Transverse colon (tissue), 4 donors: ENCODE results near the gene PRAMEF17. TPM values are rescaled to one million over a fixed set of nuclear protein-coding genes. Genes with fewer than 3 reads are reported as not detected.
"Not testable (repeated sequence)": the region's sequence is repeated elsewhere in the genome, so short reads cannot be mapped to it uniquely, and the experiment has no call there.

ENCODE experiments used
- DNase-seq: peaks from one replicate; pipeline ENCODE4 v3.0.0-alpha.2; 2019
- H3K27ac ChIP-seq, 4 donors: fragments of 200-600 bp; sonication (generic); 2 replicates each; pipeline ENCODE4 v1.5.1; 2016 to 2018; ENCODE audit warnings: inconsistent platforms in 4 of 4
- H3K27me3 ChIP-seq: fragments of 200-600 bp; sonication (generic); 2 replicates; pipeline ENCODE4 v1.5.1; 2017; ENCODE audit warnings: inconsistent platforms
- H3K36me3 ChIP-seq, 4 donors: fragments of 200-600 bp; sonication (generic); 2 replicates each; pipeline ENCODE4 v1.5.1; 2017 to 2019; ENCODE audit warnings: inconsistent platforms in 4 of 4
- H3K4me1 ChIP-seq, 4 donors: fragments of 200-600 bp; sonication (generic); 2 replicates each; pipeline ENCODE4 v1.5.1; 2017 to 2020; ENCODE audit warnings: inconsistent platforms in 4 of 4
- H3K4me3 ChIP-seq, 4 donors: fragments of 200-600 bp; sonication (generic); 1 replicate in 1 of 4; 2 replicates in 3 of 4; pipeline versions ENCODE4 v1.5.1 to v1.6.1; 2017 to 2019; ENCODE audit warnings: inconsistent platforms in 4 of 4
- H3K9me3 ChIP-seq, 2 donors: fragments of 200-600 bp; sonication (generic); 2 replicates each; pipeline ENCODE4 v1.5.1; 2017 to 2019; ENCODE audit warnings: inconsistent platforms in 2 of 2
- EP300 ChIP-seq: sonication (generic); formaldehyde crosslinking; IDR thresholded peaks from one replicate; pipeline ENCODE4 v1.6.1; 2017; ENCODE audit warnings: antibody characterized with exemption, low read depth
- POLR2A ChIP-seq: fragments of 450-650 bp; IDR thresholded peaks from one replicate; pipeline ENCODE4 v1.6.1; 2016; ENCODE audit warnings: antibody characterized with exemption, mild to moderate bottlenecking, moderate library complexity
- POLR2AphosphoS5 ChIP-seq, 3 donors: sonication (generic); formaldehyde crosslinking; IDR thresholded peaks; one replicate each; pipeline ENCODE4 v1.6.1; 2016; ENCODE audit warnings: antibody characterized with exemption in 3 of 3
- WGBS, 2 donors: methylation state at CpG; one replicate each; pipeline ENCODE4 v1.1.5; 2018; ENCODE audit warnings: low coverage in 1 of 2; 5-methylcytosine and 5-hydroxymethylcytosine counted together
- in situ Hi-C, 4 donors: fragments of 200-750 bp; cut with MboI; loops; one replicate each; pipeline versions ENCODE4 v1.15.0 to v1.15.1; 2017; ENCODE audit warnings: low sequenced_read_pairs in 3 of 4, low pct_ligation_motif_present in 1 of 4, low pct_unique_long_range_greater_than_20kb in 1 of 4
- intact Hi-C: fragments of 100-400 bp; cut with DNase I; formaldehyde crosslinking; loops from one replicate; pipeline ENCODE4 v1.15.1; 2023; ENCODE audit warnings: low total_unique reads
- total RNA-seq, 4 donors: library from RNA; depleted of rRNA; stranded (reverse); fragments of >200 nt; gene quantifications; one replicate each; pipeline ENCODE4 v1.1.0, GENCODE V29; 2016
- TF ChIP-seq, protein P1 (sequence below), 5 experiments: fragments of 200-600 bp in 3 of 5; fragments of 450-650 bp in 2 of 5; sonication (generic) in 3 of 5; IDR thresholded peaks; 1 replicate in 2 of 5; 2 replicates in 3 of 5; pipeline ENCODE4 v1.5.1; 2016 to 2017; ENCODE audit warnings: antibody characterized with exemption in 5 of 5, inconsistent platforms in 3 of 5, mild to moderate bottlenecking in 2 of 5, moderate library complexity in 1 of 5

PRAMEF17 gene
- total RNA-seq, 4 donors from 2014 or later: not detected

- in situ Hi-C loops: no loop called here
- WGBS, 2 donors: 94% methylated on average over 13 of the region's 13 CpGs; no CpG with 5 or more reads in 1 of the 2 donors
Observed at GRCh38 chr1:13430495-13430894, 41.1 kb downstream of the PRAMEF17 start.

DNA sequence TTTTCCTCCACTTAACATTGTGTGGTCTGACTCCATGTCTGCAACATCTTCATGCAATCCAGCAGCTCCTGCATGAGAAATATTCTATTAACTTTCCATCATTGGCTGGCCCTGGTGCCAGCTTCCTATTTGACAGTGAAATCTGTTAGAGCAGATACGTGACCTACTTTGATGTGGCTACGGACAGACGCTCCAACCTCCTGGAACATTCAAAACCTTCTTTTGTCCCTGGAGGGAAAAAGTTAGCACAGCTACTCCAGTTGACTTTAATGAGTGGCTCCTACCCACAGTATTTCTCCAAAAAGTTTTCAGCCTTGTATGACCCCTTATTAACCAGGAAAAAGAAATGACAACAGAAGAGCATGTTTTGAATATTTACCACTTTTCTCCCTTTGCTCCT is 42.8 kb downstream of the PRAMEF17 start:
- Histone ChIP-seq H3K27ac (no peak overlapping the region), H3K27me3 (no peaks in the 10 kb centered on the region), H3K4me3 (no peak overlapping the region), H3K36me3 (no peaks in the 10 kb centered on the region), H3K9me3 (no peaks in the 10 kb centered on the region), H3K4me1 (no peaks in the 10 kb centered on the region)
- no peak for DNase-seq
- 72% methylated on average over 3 of the region's 3 CpGs; no CpG with 5 or more reads in 1 of the 2 donors for WGBS, 2 donors
- intact Hi-C loops: no loop called here
- in situ Hi-C loops: no loop called here
- TF ChIP-seq POLR2AphosphoS5 (IDR thresholded peaks at IDR 0.05): no peak
- TF ChIP-seq, protein P1, sequence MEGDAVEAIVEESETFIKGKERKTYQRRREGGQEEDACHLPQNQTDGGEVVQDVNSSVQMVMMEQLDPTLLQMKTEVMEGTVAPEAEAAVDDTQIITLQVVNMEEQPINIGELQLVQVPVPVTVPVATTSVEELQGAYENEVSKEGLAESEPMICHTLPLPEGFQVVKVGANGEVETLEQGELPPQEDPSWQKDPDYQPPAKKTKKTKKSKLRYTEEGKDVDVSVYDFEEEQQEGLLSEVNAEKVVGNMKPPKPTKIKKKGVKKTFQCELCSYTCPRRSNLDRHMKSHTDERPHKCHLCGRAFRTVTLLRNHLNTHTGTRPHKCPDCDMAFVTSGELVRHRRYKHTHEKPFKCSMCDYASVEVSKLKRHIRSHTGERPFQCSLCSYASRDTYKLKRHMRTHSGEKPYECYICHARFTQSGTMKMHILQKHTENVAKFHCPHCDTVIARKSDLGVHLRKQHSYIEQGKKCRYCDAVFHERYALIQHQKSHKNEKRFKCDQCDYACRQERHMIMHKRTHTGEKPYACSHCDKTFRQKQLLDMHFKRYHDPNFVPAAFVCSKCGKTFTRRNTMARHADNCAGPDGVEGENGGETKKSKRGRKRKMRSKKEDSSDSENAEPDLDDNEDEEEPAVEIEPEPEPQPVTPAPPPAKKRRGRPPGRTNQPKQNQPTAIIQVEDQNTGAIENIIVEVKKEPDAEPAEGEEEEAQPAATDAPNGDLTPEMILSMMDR (IDR thresholded peaks at IDR 0.05): no peak
- TF ChIP-seq POLR2A: no peak
- TF ChIP-seq EP300: no peak

More at GRCh38 chr1:13430495-13430894, 41.1 kb downstream of the PRAMEF17 start:
- Histone ChIP-seq H3K27me3 (no peaks in the 10 kb centered on the region), H3K4me3 (no peak overlapping the region), H3K36me3 (no peaks in the 10 kb centered on the region), H3K4me1 (no peaks in the 10 kb centered on the region), H3K9me3 (no peaks in the 10 kb centered on the region), H3K27ac (no peak overlapping the region)
- TF ChIP-seq POLR2A (no peak), EP300 (no peak), POLR2AphosphoS5 (IDR thresholded peaks at IDR 0.05) (no peak)
- TF ChIP-seq, protein P1 (IDR thresholded peaks at IDR 0.05): no peak
- DNase-seq: no peak
- intact Hi-C loops: no loop called here

GRCh38 chr1:13433694-13434358 is 44.4 kb downstream of the PRAMEF17 start:
- H3K9me3 ChIP-seq, H3K4me1 ChIP-seq, intact Hi-C loops, in situ Hi-C loops, H3K27ac ChIP-seq, H3K4me3 ChIP-seq, DNase-seq, H3K36me3 ChIP-seq, H3K27me3 ChIP-seq: not testable (repeated sequence)
- WGBS, 2 donors: 90% methylated on average over 23 of the region's 32 CpGs; no CpG with 5 or more reads in 1 of the 2 donors

GRCh38 chr1:13435458-13435857 is 46.0 kb downstream of the PRAMEF17 start:
- H3K27ac ChIP-seq: no peak overlapping the region
- H3K27me3 ChIP-seq: no peaks in the 10 kb centered on the region
- H3K4me3 ChIP-seq: no peak overlapping the region
- intact Hi-C loops (no loop called here), in situ Hi-C loops (no loop called here)
- no peaks in the 10 kb centered on the region for H3K9me3 ChIP-seq
- TF ChIP-seq EP300: no peak
- no peak for TF ChIP-seq POLR2AphosphoS5 (IDR thresholded peaks at IDR 0.05)
- TF ChIP-seq, protein P1 (IDR thresholded peaks at IDR 0.05): no peak
- TF ChIP-seq POLR2A: no peak
- no peaks in the 10 kb centered on the region for H3K36me3 ChIP-seq
- no peak for DNase-seq
- 55 to 60% methylated on average over 1 to 3 of the region's 3 CpGs for WGBS, 2 donors
- H3K4me1 ChIP-seq: no peaks in the 10 kb centered on the region

DNA sequence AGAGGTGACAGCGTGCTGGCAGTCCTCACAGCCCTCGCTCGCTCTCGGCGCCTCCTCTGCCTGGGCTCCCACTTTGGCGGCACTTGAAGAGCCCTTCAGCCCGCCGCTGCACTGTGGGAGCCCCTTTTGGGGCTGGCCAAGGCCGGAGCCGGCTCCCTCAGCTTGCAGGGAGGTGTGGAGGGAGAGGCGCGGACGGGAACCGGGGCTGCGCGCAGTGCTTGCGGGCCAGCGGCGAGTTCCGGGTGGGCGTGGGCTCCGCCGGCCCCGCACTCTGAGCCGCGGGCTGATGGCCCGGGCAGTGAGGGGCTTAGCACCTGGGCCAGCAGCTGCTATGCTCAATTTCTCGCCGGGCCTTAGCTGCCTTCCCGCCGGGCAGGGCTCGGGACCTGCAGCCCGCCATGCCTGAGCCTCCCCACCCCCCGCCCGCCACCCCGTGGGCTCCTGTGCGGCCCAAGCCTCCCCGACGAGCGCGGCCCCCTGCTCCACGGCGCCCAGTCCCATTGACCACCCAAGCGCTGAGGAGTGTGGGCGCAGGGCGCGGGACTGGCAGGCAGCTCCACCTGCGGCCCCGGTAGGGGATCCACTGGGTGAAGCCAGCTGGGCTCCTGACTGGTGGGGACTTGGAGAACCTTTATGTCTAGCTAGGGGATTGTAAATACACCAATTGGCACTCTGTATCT is 49.8 kb downstream of the PRAMEF17 start:
- H3K4me3 ChIP-seq, H3K4me1 ChIP-seq, H3K27me3 ChIP-seq, intact Hi-C loops, H3K36me3 ChIP-seq, H3K27ac ChIP-seq, DNase-seq, in situ Hi-C loops, H3K9me3 ChIP-seq: not testable (repeated sequence)
- WGBS, 2 donors: 93% methylated on average over 27 of the region's 49 CpGs; no CpG with 5 or more reads in 1 of the 2 donors
